ENCODE results near the gene FANCC.

The FANCC gene

GRCh38 chr9:95093586-95093985 is 223.9 kb downstream of the FANCC start:
- DNase-seq = no peak

GRCh38 chr9:95092262-95093072 is 225.0 kb downstream of the FANCC start:
- DNase-seq = no peak

GRCh38 chr9:95091601-95092261 is 225.8 kb downstream of the FANCC start:
- DNase-seq = no peak

GRCh38 chr9:95090871-95091577 is 226.5 kb downstream of the FANCC start:
- DNase-seq = no peak

GRCh38 chr9:95090023-95090791 is 227.3 kb downstream of the FANCC start:
- no peak for DNase-seq

GRCh38 chr9:95089257-95090022 is 228.1 kb downstream of the FANCC start:
- DNase-seq = no peak

- no peak for DNase-seq
Observed at GRCh38 chr9:95088421-95089161, 228.9 kb downstream of the FANCC start.

GRCh38 chr9:95087659-95088242 is 229.8 kb downstream of the FANCC start:
- no peak for DNase-seq

GRCh38 chr9:95086564-95086955 is 230.9 kb downstream of the FANCC start:
- no peak for DNase-seq

GRCh38 chr9:95085861-95086563 is 231.5 kb downstream of the FANCC start:
- DNase-seq = no peak

GRCh38 chr9:95085036-95085770 is 232.3 kb downstream of the FANCC start:
- DNase-seq = no peak

- no peak for DNase-seq
Observed at GRCh38 chr9:95084254-95084934, 233.1 kb downstream of the FANCC start.

GRCh38 chr9:95083086-95083768 is 234.3 kb downstream of the FANCC start:
- DNase-seq = no peak

- no peak for DNase-seq
Observed at GRCh38 chr9:95082401-95083084, 235.0 kb downstream of the FANCC start.

GRCh38 chr9:95081998-95082397 is 235.5 kb downstream of the FANCC start:
- no peak for DNase-seq

GRCh38 chr9:95080961-95081647 is 236.4 kb downstream of the FANCC start:
- DNase-seq = no peak

- no peak for DNase-seq
Observed at GRCh38 chr9:95079461-95079860, 238.0 kb downstream of the FANCC start.

Measured in stimulated activated CD4-positive, alpha-beta T cell treated with anti-CD3 and anti-CD28 coated beads, Interleukin-4, amount 100 ng/mL, for 24 hours (primary cell).